Lung (tissue), 12 donors: ENCODE data around the gene OTOA. TPM values are rescaled to one million over a fixed set of nuclear protein-coding genes. Genes with fewer than 3 reads are reported as not detected.

Experiments
- ATAC-seq: fragments of 200-7000 bp; cut with Tn5 transposase; one replicate; pipeline ENCODE4 v1.9.1; 2020; ENCODE audit warnings: moderate number of reproducible peaks; ENCODE audit not compliant: insufficient read depth, low FRiP score
- DNase-seq, 3 donors: peaks; one replicate each; pipeline ENCODE4 v3.0.0-alpha.2; 2013 to 2017
- H3K27ac ChIP-seq, 2 donors: one replicate each; pipeline ENCODE4 v1.5.1; 2013; ENCODE audit warnings: mild to moderate bottlenecking in 2 of 2, moderate library complexity in 2 of 2, control low read depth in 1 of 2, inconsistent platforms in 1 of 2, low read depth in 1 of 2, low read length in 1 of 2
- H3K27me3 ChIP-seq, 3 donors: one replicate each; pipeline ENCODE4 v1.5.1; 2013; ENCODE audit warnings: low read length in 2 of 3; ENCODE audit not compliant: control insufficient read depth in 3 of 3, insufficient read depth in 3 of 3
- H3K36me3 ChIP-seq, 4 donors: one replicate each; pipeline ENCODE4 v1.5.1; 2013; ENCODE audit warnings: low read length in 4 of 4, mild to moderate bottlenecking in 1 of 4, moderate library complexity in 1 of 4; ENCODE audit not compliant: control insufficient read depth in 4 of 4, insufficient read depth in 4 of 4
- H3K4me1 ChIP-seq, 5 donors: one replicate each; pipeline ENCODE4 v1.5.1; 2013; ENCODE audit warnings: low read length in 5 of 5, mild to moderate bottlenecking in 2 of 5, moderate library complexity in 1 of 5; ENCODE audit not compliant: control insufficient read depth in 5 of 5, insufficient read depth in 5 of 5
- H3K4me3 ChIP-seq: one replicate; pipeline ENCODE4 v1.5.1; 2013; ENCODE audit warnings: mild to moderate bottlenecking, control low read depth, moderate library complexity
- H3K9ac ChIP-seq, 2 donors: one replicate each; pipeline ENCODE4 v1.5.1; 2013; ENCODE audit warnings: low read length in 2 of 2, control low read depth in 1 of 2; ENCODE audit not compliant: insufficient read depth in 1 of 2
- H3K9me3 ChIP-seq, 4 donors: one replicate each; pipeline ENCODE4 v1.5.1; 2013; ENCODE audit warnings: low read length in 3 of 4, mild to moderate bottlenecking in 1 of 4, moderate library complexity in 1 of 4; ENCODE audit not compliant: control insufficient read depth in 4 of 4, insufficient read depth in 3 of 4
- CTCF ChIP-seq: IDR thresholded peaks from 2 replicates; pipeline ENCODE4 v1.5.1; 2012; ENCODE audit warnings: mild to moderate bottlenecking; ENCODE audit errors: control extremely low read depth, extremely low read depth
- WGBS, 2 donors: extraction: QIAGEN DNeasy Blood & Tissue Kit; methylation state at CpG; one replicate each; pipeline ENCODE4 v1.1.7; 2013; 5-methylcytosine and 5-hydroxymethylcytosine counted together
- polyA plus RNA-seq, 2 donors: library from polyadenylated mRNA; stranded (reverse); fragments of 200-250 nt; gene quantifications; one replicate each; pipeline ENCODE4 v1.2.1, GENCODE V29; 2013
- total RNA-seq, 2 donors: library from RNA; depleted of rRNA in 1 of 2; stranded (reverse); fragments of >200 nt in 1 of 2; gene quantifications; one replicate each; pipeline ENCODE4 v1.2.1, GENCODE V29; 2014 to 2021
- donor health status: control.
- donor health status: control.
- donor health status: Bipolar disorder and iron deficiency.
- donor health status: healthy.
- donor health status: DM: yes; HTN: yes; CAD: no.

OTOA gene
- total and polyA plus RNA-seq, 4 donors, result 0.18 to 1.3 (median 0.59) TPM

GRCh38 chr16:21651515-21651914, 12.3 kb upstream of the OTOA start:
- Histone ChIP-seq H3K9me3 (no peaks in the 10 kb centered on the region), H3K36me3 (peaks cover 4 to 10% (median 6%) of the 10 kb centered on the region in 4 donors), H3K27ac (peak overlapping the region in 1 of 2 donors; percentile 65), H3K4me1 (peaks cover 0 to 2% (median 0%) of the 10 kb centered on the region in 5 donors), H3K9ac (no peak overlapping the region), H3K4me3 (no peak overlapping the region), H3K27me3 (no peaks in the 10 kb centered on the region)
- ATAC-seq (no peak), DNase-seq (no peak)
- 86 to 89% methylated on average over 3 of the region's 3 CpGs for WGBS, 2 donors
- TF ChIP-seq CTCF, result no peak

DNA sequence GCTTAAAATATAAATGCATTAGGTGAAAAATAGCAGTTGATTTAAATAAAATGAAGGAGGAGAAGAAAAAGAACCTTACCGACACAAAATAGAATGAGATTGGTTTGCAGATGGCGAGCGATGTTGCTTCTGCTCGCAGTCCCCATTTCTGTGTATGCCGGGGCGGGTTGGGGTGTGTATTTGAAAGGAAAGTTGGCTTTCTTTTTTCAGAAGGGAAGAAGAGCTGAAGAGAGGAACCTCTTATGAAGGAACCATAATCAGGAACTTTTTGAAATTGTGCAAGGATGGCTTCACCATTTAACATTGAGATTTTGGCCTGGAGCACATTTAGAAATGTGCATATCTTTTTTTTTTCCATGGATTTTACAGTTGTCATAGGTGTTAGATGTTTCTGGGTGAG, 11.3 kb upstream of the OTOA start, which contains the start of gene IGSF6:
Gene IGSF6 (minus strand): TSS at position 156 of the 400 bp plus-strand sequence. CDS start 10 bp downstream, at position 146.
- peak within 1 kb of the TSS in 1 of 2 donors; percentile 65 for H3K27ac ChIP-seq
- no peaks in the 10 kb centered on the region for H3K27me3 ChIP-seq
- H3K4me3 ChIP-seq, result no peak within 1 kb of the TSS
- ATAC-seq (no peak), DNase-seq (no peak)
- no peak within 1 kb of the TSS for H3K9ac ChIP-seq
- 53 to 71% methylated on average over 6 of the region's 6 CpGs for WGBS, 2 donors
- peaks cover 0 to 2% (median 0%) of the 10 kb centered on the region in 5 donors for H3K4me1 ChIP-seq
- peaks cover 3 to 10% (median 6%) of the 10 kb centered on the region in 4 donors for H3K36me3 ChIP-seq
- H3K9me3 ChIP-seq, result no peaks in the 10 kb centered on the region
- no peak for TF ChIP-seq CTCF

GRCh38 chr16:21653571-21653970, 10.2 kb upstream of the OTOA start:
- H3K36me3 ChIP-seq, result peaks cover 0 to 10% (median 4%) of the 10 kb centered on the region in 4 donors
- DNase-seq (no peak), ATAC-seq (no peak)
- no peak for TF ChIP-seq CTCF
- H3K4me1 ChIP-seq, result peaks cover 0 to 2% (median 0%) of the 10 kb centered on the region in 5 donors
- H3K9ac ChIP-seq, result no peak overlapping the region
- no peak overlapping the region for H3K4me3 ChIP-seq
- 83 to 91% methylated on average over 5 of the region's 5 CpGs for WGBS, 2 donors
- H3K9me3 ChIP-seq, result no peaks in the 10 kb centered on the region
- no peak overlapping the region for H3K27ac ChIP-seq
- H3K27me3 ChIP-seq, result no peaks in the 10 kb centered on the region

DNA sequence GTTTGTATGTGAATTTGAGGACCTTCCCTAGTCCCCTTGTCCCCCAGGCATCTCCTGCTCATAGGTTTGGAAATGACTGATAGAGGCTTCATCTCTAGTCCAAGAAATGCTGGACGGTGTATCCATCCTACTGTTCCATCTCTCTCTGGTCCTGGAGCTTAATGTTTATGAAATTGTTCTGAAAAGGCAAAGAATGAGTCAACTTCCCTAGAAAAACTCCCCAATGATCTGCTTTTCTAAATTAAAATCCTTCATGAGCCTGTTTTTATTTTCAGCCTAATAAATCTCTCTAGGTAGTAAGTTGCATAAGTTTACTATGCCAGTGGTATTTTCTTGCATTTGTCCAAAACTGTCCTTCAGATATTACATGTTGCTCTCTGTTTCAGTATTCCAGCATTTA, 9.3 kb upstream of the OTOA start:
- H3K27me3 ChIP-seq, result no peaks in the 10 kb centered on the region
- peaks cover 0 to 2% (median 0%) of the 10 kb centered on the region in 5 donors for H3K4me1 ChIP-seq
- ATAC-seq (no peak), DNase-seq (no peak)
- no peak for TF ChIP-seq CTCF
- H3K27ac ChIP-seq, result no peak overlapping the region
- H3K36me3 ChIP-seq, result peaks cover 0 to 10% (median 3%) of the 10 kb centered on the region in 4 donors
- H3K4me3 ChIP-seq, result no peak overlapping the region
- H3K9ac ChIP-seq, result no peak overlapping the region
- whole genome bisulfite sequencing, 2 donors, result 87 to 91% methylated on average over 1 of the region's 1 CpG
- no peaks in the 10 kb centered on the region for H3K9me3 ChIP-seq
